HCT116 (cell line): Measurements from ENCODE around the gene GRM8. TPM values are rescaled to one million over a fixed set of nuclear protein-coding genes. Genes with fewer than 3 reads are reported as not detected.

Experiments
- ATAC-seq: fragments of 200-7000 bp; cut with Tn5 transposase; 2 replicates; pipeline ENCODE4 v1.9.1; 2020; ENCODE audit warnings: mild to moderate bottlenecking, moderate library complexity
- BruUV-seq: library from RNA; stranded (reverse); fragments of 400-500 nt; replicated peaks from 2 replicates; lab custom pipeline; 2021; lab: Mats Ljungman, UMichigan
- CTCF ChIA-PET: fragments of 300-600 bp; sonication (Branson Sonifier 250); formaldehyde crosslinking; loops from one replicate; lab custom pipeline; 2021; ENCODE audit warnings: antibody characterized with exemption; lab: Charles Lee
- POLR2A ChIA-PET: fragments of 300-600, 350-600 bp; sonication (Branson Sonifier 250); formaldehyde crosslinking; loops from one replicate; lab custom pipeline; 2021; ENCODE audit warnings: antibody characterized with exemption; lab: Charles Lee
- RAD21 ChIA-PET, 2 experiments: fragments of 300-600 bp; sonication (Branson Sonifier 250); formaldehyde crosslinking; loops; one replicate each; lab custom pipeline; 2023; ENCODE audit warnings: low total read pairs in 2 of 2; ENCODE audit not compliant: uncharacterized antibody in 2 of 2, unreplicated experiment in 2 of 2, low non-redundant PET in 1 of 2; lab: Charles Lee
- DNase-seq: peaks from one replicate; pipeline ENCODE4 v3.0.0-alpha.2; 2010; ENCODE audit warnings: low read depth, low spot score
- H2AFZ ChIP-seq: fragments of 200-600 bp; shearing (Covaris generic), sonication (generic); 2 replicates; pipeline ENCODE4 v1.6.1; 2017; ENCODE audit warnings: low read depth, mixed run types, mixed read lengths, antibody characterized with exemption, low read length; ENCODE audit not compliant: poor library complexity, severe bottlenecking
- H3K27ac ChIP-seq: 2 replicates; pipeline ENCODE4 v1.5.1; 2012; ENCODE audit warnings: low read depth, low read length
- H3K27me3 ChIP-seq: fragments of 200-600 bp; sonication (generic); 2 replicates; pipeline ENCODE4 v1.6.1; 2016; ENCODE audit warnings: mixed run types, low read length, mixed read lengths; ENCODE audit not compliant: insufficient read depth
- H3K36me3 ChIP-seq, 2 experiments: fragments of 200-500 bp in 1 of 2; fragments of 200-600 bp in 1 of 2; sonication (Bioruptor generic) in 1 of 2; sonication (generic) in 1 of 2; 2 replicates each; pipeline versions ENCODE4 v1.5.1 to v1.6.1; 2014 to 2016; ENCODE audit warnings: low read length in 2 of 2, inconsistent platforms in 1 of 2, mixed read lengths in 1 of 2, mixed run types in 1 of 2; ENCODE audit not compliant: insufficient read depth in 2 of 2, control insufficient read depth in 1 of 2
- H3K4me1 ChIP-seq, 2 experiments: fragments of 200-600 bp in 1 of 2; sonication (generic) in 1 of 2; 2 replicates each; pipeline versions ENCODE4 v1.5.1 to v1.6.1; 2012 to 2017; ENCODE audit warnings: low read length in 2 of 2, inconsistent platforms in 1 of 2, mild to moderate bottlenecking in 1 of 2, mixed read lengths in 1 of 2, mixed run types in 1 of 2, moderate library complexity in 1 of 2; ENCODE audit not compliant: insufficient read depth in 2 of 2, control insufficient read depth in 1 of 2
- H3K4me2 ChIP-seq: fragments of 200-600 bp; sonication (generic); 2 replicates; pipeline ENCODE4 v1.6.1; 2017; ENCODE audit warnings: mixed run types, low read length, mixed read lengths
- H3K4me3 ChIP-seq, 2 experiments: fragments of 200-600 bp in 1 of 2; sonication (generic) in 1 of 2; replicated peaks in 1 of 2; 2 replicates each; pipeline ENCODE4 v1.5.1; 2011 to 2016; ENCODE audit warnings: low read length in 2 of 2, control low read depth in 1 of 2, low read depth in 1 of 2, mild to moderate bottlenecking in 1 of 2, mixed read lengths in 1 of 2, mixed run types in 1 of 2
- H3K79me2 ChIP-seq: fragments of 200-600 bp; sonication (generic); 2 replicates; pipeline ENCODE4 v1.6.1; 2017; ENCODE audit warnings: mild to moderate bottlenecking, mixed run types, low read length, moderate library complexity, mixed read lengths; ENCODE audit not compliant: insufficient read depth
- H3K9ac ChIP-seq: fragments of 200-600 bp; sonication (generic); 2 replicates; pipeline ENCODE4 v1.6.1; 2016; ENCODE audit warnings: low read length, mixed read lengths
- H3K9me2 ChIP-seq: fragments of 200-600 bp; sonication (generic), shearing (Covaris generic); 2 replicates; pipeline ENCODE4 v1.6.1; 2017; ENCODE audit warnings: mixed run types, mild to moderate bottlenecking, moderate library complexity; ENCODE audit not compliant: insufficient read depth
- H3K9me3 ChIP-seq, 2 experiments: fragments of 200-500 bp in 1 of 2; fragments of 200-600 bp in 1 of 2; sonication (Bioruptor generic) in 1 of 2; sonication (generic) in 1 of 2; 2 replicates each; pipeline ENCODE4 v1.6.1; 2014 to 2017; ENCODE audit warnings: low read length in 2 of 2, mixed read lengths in 2 of 2, inconsistent platforms in 1 of 2, low read depth in 1 of 2, mild to moderate bottlenecking in 1 of 2, mixed run types in 1 of 2, moderate library complexity in 1 of 2; ENCODE audit not compliant: control insufficient read depth in 1 of 2, insufficient read depth in 1 of 2
- H4K20me1 ChIP-seq: fragments of 200-600 bp; sonication (generic), shearing (Covaris generic); 2 replicates; pipeline ENCODE4 v1.6.1; 2017; ENCODE audit warnings: mixed run types, mild to moderate bottlenecking, moderate library complexity; ENCODE audit not compliant: insufficient read depth
- EZH2 ChIP-seq: fragments of 200-600 bp; sonication (generic); IDR thresholded peaks from 2 replicates; pipeline ENCODE4 v1.6.1; 2017; ENCODE audit warnings: antibody characterized with exemption, mixed run types
- JUND ChIP-seq: IDR thresholded peaks from 2 replicates; pipeline ENCODE4 v1.6.1; 2012
- POLR2AphosphoS5 ChIP-seq: IDR thresholded peaks from 2 replicates; pipeline ENCODE4 v1.6.1; 2011; ENCODE audit warnings: mild to moderate bottlenecking, low read depth, low read length, moderate library complexity
- RAD21 ChIP-seq: IDR thresholded peaks from 2 replicates; pipeline ENCODE4 v1.6.1; 2012; ENCODE audit warnings: low read depth, mild to moderate bottlenecking
- SRF ChIP-seq: IDR thresholded peaks from 2 replicates; pipeline ENCODE4 v1.6.1; 2012; ENCODE audit warnings: low read depth
- intact Hi-C: fragments of 100-400 bp; cut with micrococcal nuclease; formaldehyde crosslinking; loops from 2 replicates; pipeline ENCODE4 v1.10.0; 2022
- total RNA-seq: library from RNA; stranded (reverse); gene quantifications from one replicate; pipeline ENCODE4 v1.2.1, GENCODE V29; 2021; ENCODE audit not compliant: unreplicated experiment
- TF ChIP-seq, protein P1 (sequence below): IDR thresholded peaks from 2 replicates; pipeline ENCODE4 v1.6.1; 2012; ENCODE audit warnings: low read depth
- TF ChIP-seq, protein P2 (sequence below): IDR thresholded peaks from 2 replicates; pipeline ENCODE4 v1.6.1; 2011; ENCODE audit warnings: mild to moderate bottlenecking, low read length, moderate library complexity; ENCODE audit not compliant: insufficient replicate concordance; ENCODE audit errors: extremely low read depth
- TF ChIP-seq, protein P3 (sequence below): IDR thresholded peaks from 2 replicates; pipeline ENCODE4 v1.6.1; 2012

Gene GRM8
- total RNA-seq, 1 experiment from 2014 or later, result 0.05 TPM

DNA sequence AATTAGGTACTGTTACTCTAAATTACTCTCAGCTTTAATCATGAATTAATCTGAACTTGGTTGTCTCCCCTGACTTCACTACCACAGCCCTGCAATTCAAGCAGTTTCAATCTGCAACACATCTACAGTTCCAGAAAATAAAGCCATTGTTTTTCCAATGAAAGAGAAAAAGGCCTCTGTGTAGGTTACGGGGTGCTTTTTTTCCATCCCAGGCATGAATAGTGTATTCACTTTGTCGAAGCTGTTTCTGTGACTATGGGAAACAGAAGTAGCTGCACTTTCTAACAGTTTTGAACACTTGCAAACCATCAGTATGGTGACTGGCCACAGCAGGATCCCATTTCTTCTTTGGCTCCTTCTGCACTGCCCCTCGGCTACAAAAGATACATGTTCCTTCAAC, 460.2 kb downstream of the GRM8 start:
- DNase-seq, result no peak
- TF ChIP-seq JUND (no peak), SRF (no peak), RAD21 (no peak), EZH2 (no peak), POLR2AphosphoS5 (no peak)
- TF ChIP-seq, protein P1, sequence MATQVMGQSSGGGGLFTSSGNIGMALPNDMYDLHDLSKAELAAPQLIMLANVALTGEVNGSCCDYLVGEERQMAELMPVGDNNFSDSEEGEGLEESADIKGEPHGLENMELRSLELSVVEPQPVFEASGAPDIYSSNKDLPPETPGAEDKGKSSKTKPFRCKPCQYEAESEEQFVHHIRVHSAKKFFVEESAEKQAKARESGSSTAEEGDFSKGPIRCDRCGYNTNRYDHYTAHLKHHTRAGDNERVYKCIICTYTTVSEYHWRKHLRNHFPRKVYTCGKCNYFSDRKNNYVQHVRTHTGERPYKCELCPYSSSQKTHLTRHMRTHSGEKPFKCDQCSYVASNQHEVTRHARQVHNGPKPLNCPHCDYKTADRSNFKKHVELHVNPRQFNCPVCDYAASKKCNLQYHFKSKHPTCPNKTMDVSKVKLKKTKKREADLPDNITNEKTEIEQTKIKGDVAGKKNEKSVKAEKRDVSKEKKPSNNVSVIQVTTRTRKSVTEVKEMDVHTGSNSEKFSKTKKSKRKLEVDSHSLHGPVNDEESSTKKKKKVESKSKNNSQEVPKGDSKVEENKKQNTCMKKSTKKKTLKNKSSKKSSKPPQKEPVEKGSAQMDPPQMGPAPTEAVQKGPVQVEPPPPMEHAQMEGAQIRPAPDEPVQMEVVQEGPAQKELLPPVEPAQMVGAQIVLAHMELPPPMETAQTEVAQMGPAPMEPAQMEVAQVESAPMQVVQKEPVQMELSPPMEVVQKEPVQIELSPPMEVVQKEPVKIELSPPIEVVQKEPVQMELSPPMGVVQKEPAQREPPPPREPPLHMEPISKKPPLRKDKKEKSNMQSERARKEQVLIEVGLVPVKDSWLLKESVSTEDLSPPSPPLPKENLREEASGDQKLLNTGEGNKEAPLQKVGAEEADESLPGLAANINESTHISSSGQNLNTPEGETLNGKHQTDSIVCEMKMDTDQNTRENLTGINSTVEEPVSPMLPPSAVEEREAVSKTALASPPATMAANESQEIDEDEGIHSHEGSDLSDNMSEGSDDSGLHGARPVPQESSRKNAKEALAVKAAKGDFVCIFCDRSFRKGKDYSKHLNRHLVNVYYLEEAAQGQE, result no peak
- TF ChIP-seq, protein P2, sequence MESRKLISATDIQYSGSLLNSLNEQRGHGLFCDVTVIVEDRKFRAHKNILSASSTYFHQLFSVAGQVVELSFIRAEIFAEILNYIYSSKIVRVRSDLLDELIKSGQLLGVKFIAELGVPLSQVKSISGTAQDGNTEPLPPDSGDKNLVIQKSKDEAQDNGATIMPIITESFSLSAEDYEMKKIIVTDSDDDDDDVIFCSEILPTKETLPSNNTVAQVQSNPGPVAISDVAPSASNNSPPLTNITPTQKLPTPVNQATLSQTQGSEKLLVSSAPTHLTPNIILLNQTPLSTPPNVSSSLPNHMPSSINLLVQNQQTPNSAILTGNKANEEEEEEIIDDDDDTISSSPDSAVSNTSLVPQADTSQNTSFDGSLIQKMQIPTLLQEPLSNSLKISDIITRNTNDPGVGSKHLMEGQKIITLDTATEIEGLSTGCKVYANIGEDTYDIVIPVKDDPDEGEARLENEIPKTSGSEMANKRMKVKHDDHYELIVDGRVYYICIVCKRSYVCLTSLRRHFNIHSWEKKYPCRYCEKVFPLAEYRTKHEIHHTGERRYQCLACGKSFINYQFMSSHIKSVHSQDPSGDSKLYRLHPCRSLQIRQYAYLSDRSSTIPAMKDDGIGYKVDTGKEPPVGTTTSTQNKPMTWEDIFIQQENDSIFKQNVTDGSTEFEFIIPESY, result no peak
- TF ChIP-seq, protein P3, sequence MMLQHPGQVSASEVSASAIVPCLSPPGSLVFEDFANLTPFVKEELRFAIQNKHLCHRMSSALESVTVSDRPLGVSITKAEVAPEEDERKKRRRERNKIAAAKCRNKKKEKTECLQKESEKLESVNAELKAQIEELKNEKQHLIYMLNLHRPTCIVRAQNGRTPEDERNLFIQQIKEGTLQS, result no peak
- TF ChIP-seq, all 23 proteins: peak for 0
- ChIA-PET RAD21 (no interaction called here), CTCF (no interaction called here), POLR2A (no interaction called here)
- intact Hi-C loops, result no loop called here
- H3K27ac ChIP-seq, result no peak overlapping the region
- no TSS peak for BruUV-seq
- H3K27me3 ChIP-seq, result no peaks in the 10 kb centered on the region
- no peak for ATAC-seq
- H3K4me2 ChIP-seq, result no peak overlapping the region
- no peaks in the 10 kb centered on the region for H3K36me3 ChIP-seq
- H3K9me2 ChIP-seq, result no peaks in the 10 kb centered on the region
- H3K4me3 ChIP-seq, result no peak overlapping the region
- no peaks in the 10 kb centered on the region for H4K20me1 ChIP-seq
- no peaks in the 10 kb centered on the region for H3K79me2 ChIP-seq
- H3K9me3 ChIP-seq, result no peaks in the 10 kb centered on the region
- no peak overlapping the region for H3K9ac ChIP-seq
- no peaks in the 10 kb centered on the region for H3K4me1 ChIP-seq
- no peak overlapping the region for H2AFZ ChIP-seq
